SJSA1 (cell line): ENCODE data around the gene TCF21. TPM values are rescaled to one million over a fixed set of nuclear protein-coding genes. Genes with fewer than 3 reads are reported as not detected.
A peak's percentile ranks its signal among the peaks of the same experiment; 100 is the strongest.

Source experiments
- DNase-seq, 2 experiments: peaks; one replicate each; pipeline ENCODE4 v3.0.0-alpha.2; 2015 to 2020; ENCODE audit warnings: low spot score in 2 of 2, low read depth in 1 of 2
- H3K27ac ChIP-seq: fragments of 250-450 bp; sonication (Bioruptor Pico); 2 replicates; pipeline ENCODE4 v1.5.1; 2020; ENCODE audit warnings: mild to moderate bottlenecking, moderate library complexity
- H3K27me3 ChIP-seq: fragments of 250-450 bp; sonication (Bioruptor Pico); replicated peaks from 2 replicates; pipeline ENCODE4 v1.5.1; 2020; ENCODE audit warnings: mild to moderate bottlenecking, moderate library complexity
- H3K36me3 ChIP-seq: fragments of 250-450 bp; sonication (Bioruptor Pico); 2 replicates; pipeline ENCODE4 v1.5.1; 2020; ENCODE audit warnings: mild to moderate bottlenecking
- H3K4me1 ChIP-seq: fragments of 250-450 bp; sonication (Bioruptor Pico); replicated peaks from 2 replicates; pipeline ENCODE4 v1.6.1; 2021; ENCODE audit warnings: mild to moderate bottlenecking
- H3K4me3 ChIP-seq: fragments of 250-450 bp; sonication (Bioruptor Pico); 2 replicates; pipeline ENCODE4 v1.5.1; 2020; ENCODE audit warnings: mild to moderate bottlenecking
- H3K9me3 ChIP-seq: fragments of 250-450 bp; sonication (Bioruptor Pico); replicated peaks from 2 replicates; pipeline ENCODE4 v1.5.1; 2020; ENCODE audit warnings: mild to moderate bottlenecking
- total RNA-seq: library from RNA; depleted of rRNA; stranded (reverse); fragments of >200 nt; shearing (Covaris generic); gene quantifications from 2 replicates; pipeline ENCODE4 v1.2.3, GENCODE V29; 2014

TCF21 gene
- total RNA-seq, 1 experiment from 2014 or later: 0.08 TPM

DNA sequence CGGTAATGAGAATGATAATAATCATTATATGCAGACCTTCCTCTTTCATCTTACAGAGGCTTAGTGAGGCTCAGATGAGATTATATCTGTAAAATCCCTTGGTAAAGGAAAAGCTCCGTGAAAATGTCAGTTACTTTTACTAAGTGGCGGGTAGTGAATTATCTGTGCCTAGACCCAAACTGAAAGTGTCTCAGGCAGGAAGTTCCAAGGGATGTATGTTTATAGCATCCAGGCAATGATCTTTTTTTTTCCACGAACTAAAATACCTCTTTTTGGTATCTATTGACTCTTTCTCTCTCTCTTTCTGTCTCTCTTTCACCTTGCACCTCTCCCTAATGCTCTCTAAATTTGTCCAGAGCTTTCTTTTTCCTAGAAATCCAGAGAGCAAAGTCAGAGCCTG, 5.0 kb downstream of the TCF21 start:
- H3K4me3 ChIP-seq: no peak overlapping the region
- no peak for DNase-seq

DNA sequence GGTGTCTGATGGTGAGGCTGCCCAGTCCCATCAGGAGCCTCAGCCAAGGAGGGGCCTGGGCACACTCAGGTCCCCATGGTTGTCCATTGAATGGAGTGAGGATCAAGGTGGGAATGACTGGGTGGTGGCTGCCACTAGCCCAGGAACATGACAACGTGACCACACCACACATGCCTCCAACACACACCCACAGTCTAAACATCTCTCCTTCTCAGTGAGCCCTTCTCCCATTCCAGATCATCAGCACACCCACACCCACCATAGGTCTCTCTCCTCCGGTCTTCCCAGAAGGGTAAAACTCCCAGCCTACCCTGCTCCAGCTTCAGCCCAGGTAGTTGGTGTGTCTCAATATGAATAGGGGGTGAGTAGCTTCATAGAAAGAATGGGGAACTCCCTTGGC, 5.5 kb downstream of the TCF21 start:
- H3K36me3 ChIP-seq: no peaks in the 10 kb centered on the region
- no peak for DNase-seq
- no peaks in the 10 kb centered on the region for H3K9me3 ChIP-seq
- no peaks in the 10 kb centered on the region for H3K27me3 ChIP-seq
- H3K4me1 ChIP-seq: peaks cover 15% of the 10 kb centered on the region
- H3K27ac ChIP-seq: no peak overlapping the region
- H3K4me3 ChIP-seq: no peak overlapping the region

More for the DNA sequence above, 5.0 kb downstream of the TCF21 start:
- Histone ChIP-seq H3K27me3 (no peaks in the 10 kb centered on the region), H3K27ac (no peak overlapping the region), H3K36me3 (no peaks in the 10 kb centered on the region), H3K9me3 (no peaks in the 10 kb centered on the region), H3K4me1 (peaks cover 15% of the 10 kb centered on the region)

DNA sequence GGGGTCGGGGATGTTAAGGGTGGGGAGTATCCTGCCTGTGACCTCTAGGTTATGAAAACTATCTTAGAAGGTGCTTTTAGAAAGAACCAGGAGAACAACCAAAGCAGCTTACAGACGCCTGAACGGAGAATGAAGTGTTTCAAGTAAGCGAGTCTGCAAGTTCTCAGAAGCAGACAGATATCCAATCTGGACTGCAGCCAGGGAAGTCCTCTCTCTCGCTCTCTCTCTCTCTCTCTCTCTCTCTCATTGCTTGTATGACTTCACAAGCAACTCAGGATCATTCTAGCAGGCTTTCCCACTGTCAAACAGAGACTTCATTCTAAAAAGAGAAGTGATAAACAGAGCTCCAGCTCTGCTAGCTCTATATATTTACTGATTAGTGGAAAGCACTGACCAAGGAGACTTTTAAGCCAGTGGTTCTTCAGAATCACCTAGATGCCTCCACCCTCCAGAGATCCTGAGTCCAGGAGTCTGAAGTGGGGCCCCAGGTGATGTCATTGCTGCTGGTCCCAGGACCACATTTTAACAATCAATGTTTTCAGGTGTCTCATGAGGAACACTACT, 6.0 kb downstream of the TCF21 start:
- H3K4me1 ChIP-seq: peaks cover 15% of the 10 kb centered on the region
- H3K36me3 ChIP-seq: no peaks in the 10 kb centered on the region
- H3K27ac ChIP-seq: no peak overlapping the region
- DNase-seq: no peak
- H3K27me3 ChIP-seq: no peaks in the 10 kb centered on the region
- no peak overlapping the region for H3K4me3 ChIP-seq
- no peaks in the 10 kb centered on the region for H3K9me3 ChIP-seq

GRCh38 chr6:133895573-133896343, 6.8 kb downstream of the TCF21 start:
- no peaks in the 10 kb centered on the region for H3K9me3 ChIP-seq
- H3K27ac ChIP-seq: no peak overlapping the region
- H3K36me3 ChIP-seq: no peaks in the 10 kb centered on the region
- no peak for DNase-seq
- no peak overlapping the region for H3K4me3 ChIP-seq
- H3K4me1 ChIP-seq: peaks cover 15% of the 10 kb centered on the region
- H3K27me3 ChIP-seq: no peaks in the 10 kb centered on the region

GRCh38 chr6:133896344-133896721, 7.4 kb downstream of the TCF21 start:
- H3K36me3 ChIP-seq: no peaks in the 10 kb centered on the region
- H3K27ac ChIP-seq: no peak overlapping the region
- H3K27me3 ChIP-seq: no peaks in the 10 kb centered on the region
- no peak overlapping the region for H3K4me3 ChIP-seq
- H3K4me1 ChIP-seq: peaks cover 15% of the 10 kb centered on the region
- H3K9me3 ChIP-seq: no peaks in the 10 kb centered on the region
- DNase-seq: no peak

- Histone ChIP-seq H3K4me3 (no peak overlapping the region), H3K36me3 (no peaks in the 10 kb centered on the region), H3K27me3 (no peaks in the 10 kb centered on the region), H3K9me3 (no peaks in the 10 kb centered on the region), H3K27ac (no peak overlapping the region), H3K4me1 (peaks cover 2% of the 10 kb centered on the region)
- no peak for DNase-seq
Observed at GRCh38 chr6:133898263-133898662, 9.3 kb downstream of the TCF21 start.

DNA sequence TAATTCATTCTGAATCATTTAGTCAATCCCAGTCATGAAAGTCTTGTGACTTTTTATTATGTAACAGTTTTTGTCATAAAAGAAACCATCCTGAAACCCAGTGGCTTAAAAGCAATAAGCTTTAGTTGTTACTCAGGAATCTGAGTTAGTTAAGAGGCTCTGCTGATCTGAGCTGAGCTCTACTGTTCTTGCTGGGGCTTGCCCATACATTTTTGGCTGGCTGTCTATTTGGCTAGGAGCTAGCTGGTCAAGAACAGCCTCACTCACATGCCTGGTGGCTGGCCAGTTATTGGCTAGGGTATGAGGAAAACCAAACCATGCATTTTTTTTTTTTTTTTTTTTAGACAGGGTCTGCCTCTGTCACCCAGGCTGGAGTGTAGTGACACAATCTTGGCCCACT, 10.6 kb downstream of the TCF21 start:
- H3K9me3 ChIP-seq: no peaks in the 10 kb centered on the region
- DNase-seq: no peak
- no peak overlapping the region for H3K27ac ChIP-seq
- no peaks in the 10 kb centered on the region for H3K4me1 ChIP-seq
- no peaks in the 10 kb centered on the region for H3K36me3 ChIP-seq
- H3K4me3 ChIP-seq: no peak overlapping the region
- H3K27me3 ChIP-seq: no peaks in the 10 kb centered on the region

DNA sequence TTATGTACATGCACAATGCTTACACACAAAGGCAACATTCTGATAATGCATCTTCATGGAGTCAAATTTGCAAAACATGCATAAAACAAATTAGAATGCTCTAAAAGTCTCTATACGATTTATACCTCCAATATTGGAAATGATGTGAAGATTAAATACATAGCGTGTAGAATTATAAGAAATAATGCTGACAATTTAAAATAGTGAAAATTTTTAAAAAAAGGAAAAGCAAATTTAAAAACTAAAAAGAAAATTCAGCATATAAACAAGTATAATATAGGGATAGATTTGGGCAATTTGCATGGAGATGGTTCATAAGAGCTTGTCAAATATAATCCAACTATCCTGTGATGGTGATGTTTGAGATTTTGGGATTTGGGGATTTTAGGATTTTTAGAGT, 14.9 kb downstream of the TCF21 start:
- Histone ChIP-seq H3K27ac (no peak overlapping the region), H3K27me3 (no peaks in the 10 kb centered on the region), H3K36me3 (no peaks in the 10 kb centered on the region), H3K4me3 (no peak overlapping the region), H3K4me1 (no peaks in the 10 kb centered on the region), H3K9me3 (no peaks in the 10 kb centered on the region)
- no peak for DNase-seq

GRCh38 chr6:133906050-133906449, 17.1 kb downstream of the TCF21 start:
- H3K27ac ChIP-seq: no peak overlapping the region
- H3K27me3 ChIP-seq: no peaks in the 10 kb centered on the region
- H3K4me1 ChIP-seq: no peaks in the 10 kb centered on the region
- H3K36me3 ChIP-seq: no peaks in the 10 kb centered on the region
- H3K4me3 ChIP-seq: no peak overlapping the region
- no peaks in the 10 kb centered on the region for H3K9me3 ChIP-seq
- no peak for DNase-seq

GRCh38 chr6:133916650-133917151, 27.8 kb downstream of the TCF21 start:
- Histone ChIP-seq H3K4me3 (no peak overlapping the region), H3K36me3 (no peaks in the 10 kb centered on the region), H3K9me3 (no peaks in the 10 kb centered on the region), H3K4me1 (peaks cover 4% of the 10 kb centered on the region; the same call in 1 of the 2 replicates), H3K27me3 (no peaks in the 10 kb centered on the region), H3K27ac (no peak overlapping the region)
- DNase-seq: peak; percentile 82 to 91

DNA sequence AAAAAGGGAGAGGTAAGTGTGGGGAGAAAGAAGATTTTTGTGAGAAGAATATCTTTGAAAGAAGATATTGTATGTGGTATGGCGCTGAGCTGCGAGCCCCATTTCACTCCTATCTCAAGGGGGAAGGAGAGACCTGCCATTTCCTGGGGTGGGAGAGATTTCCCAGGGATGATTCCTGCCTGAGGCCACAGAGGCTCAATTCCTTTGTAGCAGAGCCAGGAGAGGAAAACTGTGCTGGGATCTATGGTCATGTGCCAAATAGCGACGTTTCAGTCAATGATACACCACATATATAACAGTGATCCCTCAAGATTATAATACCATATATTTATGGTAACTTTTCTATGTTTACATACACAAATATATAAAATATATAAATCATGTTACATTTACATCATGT, 28.9 kb downstream of the TCF21 start:
- Histone ChIP-seq H3K9me3 (no peaks in the 10 kb centered on the region), H3K4me1 (peaks cover 4% of the 10 kb centered on the region; the same call in 1 of the 2 replicates), H3K36me3 (no peaks in the 10 kb centered on the region), H3K4me3 (no peak overlapping the region), H3K27ac (no peak overlapping the region), H3K27me3 (no peaks in the 10 kb centered on the region)
- no peak for DNase-seq

- no peak for DNase-seq
- Histone ChIP-seq H3K4me1 (peaks cover 4% of the 10 kb centered on the region; the same call in 1 of the 2 replicates), H3K27ac (no peak overlapping the region), H3K36me3 (no peaks in the 10 kb centered on the region), H3K4me3 (no peak overlapping the region), H3K27me3 (no peaks in the 10 kb centered on the region), H3K9me3 (no peaks in the 10 kb centered on the region)
Observed at GRCh38 chr6:133918208-133918930, 29.5 kb downstream of the TCF21 start.

DNA sequence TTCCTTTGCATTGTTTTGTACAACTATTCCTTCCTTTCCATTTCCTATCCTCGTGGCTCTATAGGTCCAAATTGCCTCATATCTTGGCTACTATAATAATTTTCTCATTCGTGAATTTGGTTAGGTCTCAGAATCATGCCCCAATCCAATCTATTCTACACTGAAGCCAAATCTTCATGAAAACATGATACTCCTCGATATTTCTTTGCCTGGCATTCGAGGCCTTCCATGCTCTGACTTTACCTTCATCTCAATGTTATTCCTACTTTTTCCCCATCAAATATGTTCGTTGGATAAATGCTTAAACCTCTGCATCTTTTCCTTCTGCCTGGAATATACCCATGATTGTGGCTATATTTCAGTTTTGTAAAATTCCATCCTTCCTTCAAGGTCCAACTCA, 30.4 kb downstream of the TCF21 start:
- Histone ChIP-seq H3K4me1 (peaks cover 4% of the 10 kb centered on the region; the same call in 1 of the 2 replicates), H3K27me3 (no peaks in the 10 kb centered on the region), H3K27ac (no peak overlapping the region), H3K36me3 (no peaks in the 10 kb centered on the region), H3K9me3 (no peaks in the 10 kb centered on the region), H3K4me3 (no peak overlapping the region)
- DNase-seq: no peak
